WTC11 (cell line): ENCODE results near the gene PARP4. TPM values are rescaled to one million over a fixed set of nuclear protein-coding genes. Genes with fewer than 3 reads are reported as not detected.

Experiments
- ATAC-seq: fragments of 200-7000 bp; cut with Tn5 transposase; 2 replicates; pipeline ENCODE4 v1.10.0; 2021; ENCODE audit warnings: mild to moderate bottlenecking, moderate library complexity
- Bru-seq: library from RNA; stranded (reverse); fragments of 400-500 nt; gene quantifications from one replicate; lab custom pipeline; 2021; lab: Mats Ljungman, UMichigan
- CTCF ChIA-PET: fragments of 300-600 bp; sonication (Branson Sonifier 250); formaldehyde crosslinking; loops from one replicate; lab custom pipeline; 2021; ENCODE audit warnings: antibody characterized with exemption; lab: Charles Lee
- POLR2A ChIA-PET: fragments of 350-600 bp; sonication (Branson Sonifier 250); formaldehyde crosslinking; loops from one replicate; lab custom pipeline; 2021; ENCODE audit warnings: antibody characterized with exemption; lab: Charles Lee
- DNase-seq: peaks from one replicate; pipeline ENCODE4 v3.0.0; 2021; ENCODE audit warnings: low spot score
- H3K27ac Mint-ChIP-seq: 2 replicates; pipeline ENCODE4 v1.8.0; 2021; ENCODE audit warnings: mixed read lengths
- H3K27me3 Mint-ChIP-seq: 2 replicates; pipeline ENCODE4 v1.8.0; 2021; ENCODE audit warnings: low read depth, mild to moderate bottlenecking, moderate library complexity, mixed read lengths
- H3K36me3 Mint-ChIP-seq: 2 replicates; pipeline ENCODE4 v1.8.0; 2021; ENCODE audit warnings: mixed read lengths
- H3K4me1 Mint-ChIP-seq: 2 replicates; pipeline ENCODE4 v1.8.0; 2022; ENCODE audit warnings: mixed read lengths
- H3K4me3 Mint-ChIP-seq: 2 replicates; pipeline ENCODE4 v1.8.0; 2021; ENCODE audit warnings: mild to moderate bottlenecking, moderate library complexity, mixed read lengths
- H3K9me3 Mint-ChIP-seq: 2 replicates; pipeline ENCODE4 v1.8.0; 2021; ENCODE audit warnings: mixed read lengths
- AFF4 ChIP-seq: sonication (generic); formaldehyde crosslinking; IDR thresholded peaks from 2 replicates; pipeline ENCODE4 v1.8.1; 2023; ENCODE audit warnings: mild to moderate bottlenecking, missing genetic modification reagents, borderline replicate concordance
- ARID4B ChIP-seq: sonication (generic); formaldehyde crosslinking; IDR thresholded peaks from 2 replicates; pipeline ENCODE4 v1.8.0; 2023; ENCODE audit warnings: missing genetic modification reagents, mild to moderate bottlenecking, borderline replicate concordance
- E2F1 ChIP-seq: sonication (generic); formaldehyde crosslinking; IDR thresholded peaks from 2 replicates; pipeline ENCODE4 v1.8.0; 2022; ENCODE audit warnings: mild to moderate bottlenecking, missing genetic modification reagents
- EMX1 ChIP-seq: fragments of 250-450 bp; sonication (Bioruptor Pico); IDR thresholded peaks from 2 replicates; pipeline ENCODE4 v1.8.0; 2021; ENCODE audit warnings: mild to moderate bottlenecking
- ESRRA ChIP-seq: sonication (generic); formaldehyde crosslinking; IDR thresholded peaks from 2 replicates; pipeline ENCODE4 v1.8.1; 2022; ENCODE audit warnings: mild to moderate bottlenecking, missing genetic modification reagents, borderline replicate concordance
- FOXP4 ChIP-seq: sonication (generic); formaldehyde crosslinking; IDR thresholded peaks from 2 replicates; pipeline ENCODE4 v1.8.0; 2022; ENCODE audit warnings: mild to moderate bottlenecking, missing genetic modification reagents
- GTF2I ChIP-seq: fragments of 250-450 bp; sonication (Bioruptor Pico); conservative IDR thresholded peaks from 2 replicates; pipeline ENCODE4 v1.4.0; 2021; ENCODE audit warnings: mild to moderate bottlenecking
- HMGA2 ChIP-seq: fragments of 250-450 bp; sonication (Bioruptor Pico); IDR thresholded peaks from 2 replicates; pipeline ENCODE4 v1.4.0; 2021; ENCODE audit warnings: mild to moderate bottlenecking, moderate library complexity
- MAX ChIP-seq: sonication (generic); formaldehyde crosslinking; IDR thresholded peaks from 2 replicates; pipeline ENCODE4 v1.8.0; 2022; ENCODE audit warnings: mild to moderate bottlenecking, missing genetic modification reagents
- TEAD1 ChIP-seq: sonication (generic); formaldehyde crosslinking; IDR thresholded peaks from 2 replicates; pipeline ENCODE4 v1.8.0; 2022; ENCODE audit warnings: mild to moderate bottlenecking, missing genetic modification reagents
- USF2 ChIP-seq: sonication (generic); formaldehyde crosslinking; IDR thresholded peaks from 2 replicates; pipeline ENCODE4 v1.8.1; 2023; ENCODE audit warnings: mild to moderate bottlenecking, missing genetic modification reagents, moderate library complexity
- ZNF317 ChIP-seq: sonication (generic); formaldehyde crosslinking; IDR thresholded peaks from 2 replicates; pipeline ENCODE4 v1.8.1; 2023; ENCODE audit warnings: low read depth, mild to moderate bottlenecking, moderate library complexity, missing genetic modification reagents, borderline replicate concordance
- long read RNA-seq, 3 experiments: library from RNA in 1 of 3; library from capped mRNA in 1 of 3; library from polyadenylated mRNA in 1 of 3; unstranded in 2 of 3; stranded (forward) in 1 of 3; transcript quantifications; one replicate each; pipeline ENCODE4 v2.0.0, GENCODE V29; 2021
- total RNA-seq: library from RNA; stranded (reverse); gene quantifications from 3 replicates; pipeline ENCODE4 v1.2.3, GENCODE V29; 2021
- TF ChIP-seq, protein P1 (sequence below): sonication (generic); formaldehyde crosslinking; IDR thresholded peaks from 2 replicates; pipeline ENCODE4 v1.8.1; 2023; ENCODE audit warnings: mild to moderate bottlenecking, missing genetic modification reagents
- TF ChIP-seq, protein P2 (sequence below): fragments of 250-450 bp; sonication (Bioruptor Pico); IDR thresholded peaks from 2 replicates; pipeline ENCODE4 v1.9.0; 2021; ENCODE audit warnings: mild to moderate bottlenecking, borderline replicate concordance

The PARP4 gene
- total RNA-seq, result 30.0 to 32.0 TPM (median 30.7 TPM) in 3 replicates
- Bru-seq, nascent RNA, result percentile 72 among the genes with signal in this experiment
- long read RNA-seq, experiment 1, full-length matches to known transcripts, result 129 of 212 reads
- long read RNA-seq, experiment 1, partial matches to known transcripts, result 44 of 212 reads
- long read RNA-seq, experiment 1, other reads (novel, unspliced or antisense), result 39 of 212 reads
- long read RNA-seq, experiment 2, full-length matches to known transcripts, result 6 of 35 reads
- long read RNA-seq, experiment 2, partial matches to known transcripts, result 17 of 35 reads
- long read RNA-seq, experiment 2, other reads (novel, unspliced or antisense), result 12 of 35 reads
- long read RNA-seq, experiment 3, partial matches to known transcripts, result 3 of 3 reads
- long read RNA-seq, experiment 3, other reads (novel, unspliced or antisense), result 0 of 3 reads

GRCh38 chr13:24512197-24512907 lies at the start of gene PARP4:
Gene PARP4 (minus strand): TSS chr13:24512778. CDS start chr13:24503776, 9,002 bp downstream.
- Mint-ChIP-seq H3K27me3 (peaks cover 3% of the 10 kb centered on the region; the same call in 1 of the 2 replicates), H3K27ac (peak within 1 kb of the TSS; percentile 57), H3K9me3 (peaks cover 4% of the 10 kb centered on the region; the same call in 1 of the 2 replicates), H3K36me3 (0 out of 2 replicates have a peak, but pooled peaks cover 2% of the 10 kb centered on the region), H3K4me1 (peaks cover 20% of the 10 kb centered on the region), H3K4me3 (peak within 1 kb of the TSS; percentile 83)
- ChIA-PET CTCF (interaction anchor here (0.7 kb wide), 1 partner anchor 29 kb away, joined by 3 read pairs; no protein-coding TSS in a partner anchor), POLR2A (no interaction called here)
- ATAC-seq, result peak; percentile 96
- peak; percentile 78 for DNase-seq
- TF ChIP-seq TEAD1 (CRISPR knock-in tag) (no peak), HMGA2 (CRISPR knock-in tag) (no peak), ARID4B (CRISPR knock-in tag) (peak; percentile 68; the same call in 1 of the 2 replicates), AFF4 (CRISPR knock-in tag) (no peak), GTF2I (CRISPR knock-in tag) (no peak), ESRRA (CRISPR knock-in tag) (no peak), USF2 (CRISPR knock-in tag) (no peak), ZNF317 (CRISPR knock-in tag) (peak; percentile 39; the same call in 1 of the 2 replicates), E2F1 (no peak), FOXP4 (CRISPR knock-in tag) (peak; percentile 16; the same call in 1 of the 2 replicates), EMX1 (no peak), MAX (CRISPR knock-in tag) (peak; percentile 83)
- TF ChIP-seq, protein P1, sequence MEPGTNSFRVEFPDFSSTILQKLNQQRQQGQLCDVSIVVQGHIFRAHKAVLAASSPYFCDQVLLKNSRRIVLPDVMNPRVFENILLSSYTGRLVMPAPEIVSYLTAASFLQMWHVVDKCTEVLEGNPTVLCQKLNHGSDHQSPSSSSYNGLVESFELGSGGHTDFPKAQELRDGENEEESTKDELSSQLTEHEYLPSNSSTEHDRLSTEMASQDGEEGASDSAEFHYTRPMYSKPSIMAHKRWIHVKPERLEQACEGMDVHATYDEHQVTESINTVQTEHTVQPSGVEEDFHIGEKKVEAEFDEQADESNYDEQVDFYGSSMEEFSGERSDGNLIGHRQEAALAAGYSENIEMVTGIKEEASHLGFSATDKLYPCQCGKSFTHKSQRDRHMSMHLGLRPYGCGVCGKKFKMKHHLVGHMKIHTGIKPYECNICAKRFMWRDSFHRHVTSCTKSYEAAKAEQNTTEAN (CRISPR knock-in tag), result 0 out of 2 replicates have a peak, but pooled peaks have one; percentile 44
- TF ChIP-seq, protein P2, sequence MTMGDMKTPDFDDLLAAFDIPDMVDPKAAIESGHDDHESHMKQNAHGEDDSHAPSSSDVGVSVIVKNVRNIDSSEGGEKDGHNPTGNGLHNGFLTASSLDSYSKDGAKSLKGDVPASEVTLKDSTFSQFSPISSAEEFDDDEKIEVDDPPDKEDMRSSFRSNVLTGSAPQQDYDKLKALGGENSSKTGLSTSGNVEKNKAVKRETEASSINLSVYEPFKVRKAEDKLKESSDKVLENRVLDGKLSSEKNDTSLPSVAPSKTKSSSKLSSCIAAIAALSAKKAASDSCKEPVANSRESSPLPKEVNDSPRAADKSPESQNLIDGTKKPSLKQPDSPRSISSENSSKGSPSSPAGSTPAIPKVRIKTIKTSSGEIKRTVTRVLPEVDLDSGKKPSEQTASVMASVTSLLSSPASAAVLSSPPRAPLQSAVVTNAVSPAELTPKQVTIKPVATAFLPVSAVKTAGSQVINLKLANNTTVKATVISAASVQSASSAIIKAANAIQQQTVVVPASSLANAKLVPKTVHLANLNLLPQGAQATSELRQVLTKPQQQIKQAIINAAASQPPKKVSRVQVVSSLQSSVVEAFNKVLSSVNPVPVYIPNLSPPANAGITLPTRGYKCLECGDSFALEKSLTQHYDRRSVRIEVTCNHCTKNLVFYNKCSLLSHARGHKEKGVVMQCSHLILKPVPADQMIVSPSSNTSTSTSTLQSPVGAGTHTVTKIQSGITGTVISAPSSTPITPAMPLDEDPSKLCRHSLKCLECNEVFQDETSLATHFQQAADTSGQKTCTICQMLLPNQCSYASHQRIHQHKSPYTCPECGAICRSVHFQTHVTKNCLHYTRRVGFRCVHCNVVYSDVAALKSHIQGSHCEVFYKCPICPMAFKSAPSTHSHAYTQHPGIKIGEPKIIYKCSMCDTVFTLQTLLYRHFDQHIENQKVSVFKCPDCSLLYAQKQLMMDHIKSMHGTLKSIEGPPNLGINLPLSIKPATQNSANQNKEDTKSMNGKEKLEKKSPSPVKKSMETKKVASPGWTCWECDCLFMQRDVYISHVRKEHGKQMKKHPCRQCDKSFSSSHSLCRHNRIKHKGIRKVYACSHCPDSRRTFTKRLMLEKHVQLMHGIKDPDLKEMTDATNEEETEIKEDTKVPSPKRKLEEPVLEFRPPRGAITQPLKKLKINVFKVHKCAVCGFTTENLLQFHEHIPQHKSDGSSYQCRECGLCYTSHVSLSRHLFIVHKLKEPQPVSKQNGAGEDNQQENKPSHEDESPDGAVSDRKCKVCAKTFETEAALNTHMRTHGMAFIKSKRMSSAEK (CRISPR knock-in tag), result no peak
